ENCODE data around the gene ZKSCAN4. TPM values are rescaled to one million over a fixed set of nuclear protein-coding genes. Genes with fewer than 3 reads are reported as not detected.

The ZKSCAN4 gene
- total and polyA plus RNA-seq, 10 of the 15 experiments (the other 5 are each of a cell fraction or from before 2014, with no cell fraction given) = 3.0 to 6.5 (median 5.0) TPM

DNA sequence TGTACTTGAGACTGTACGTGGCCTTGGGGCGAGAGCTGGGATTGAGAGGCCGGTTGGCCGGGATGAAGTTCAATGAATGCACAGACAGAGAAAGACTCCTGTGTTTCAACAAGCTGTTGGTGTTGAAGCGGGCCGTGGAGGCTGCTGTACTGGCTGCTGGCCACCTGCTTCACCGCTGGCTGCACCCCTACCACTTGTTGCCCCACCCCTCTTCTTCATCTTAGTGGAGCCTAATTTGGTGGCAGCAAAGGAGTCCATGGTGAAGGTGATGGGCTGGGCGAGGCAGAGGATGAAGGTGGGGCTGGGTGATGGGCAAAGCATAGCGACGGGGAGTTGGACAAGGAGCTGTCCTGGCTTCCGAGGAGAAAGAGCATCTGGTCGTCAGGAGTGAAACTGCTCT is 34.2 kb downstream of the ZKSCAN4 start:
- Histone ChIP-seq H3K27ac (ENCODE audit: control insufficient read depth, insufficient read depth) (no peak overlapping the region), H3K4me3 (peak overlapping the region; percentile 83; the same call in 1 of the 2 replicates), H3K4me1 (ENCODE audit: control insufficient read depth, insufficient read depth, low read length) (peaks cover 3% of the 10 kb centered on the region; the same call in 1 of the 2 replicates), H3K4me2 (ENCODE audit: control insufficient read depth, insufficient read depth) (peak overlapping the region; percentile 89), H2AFZ (ENCODE audit: control insufficient read depth, low read depth, low read length) (no peak overlapping the region), H3K36me3 (ENCODE audit: control insufficient read depth in 2 of 2, insufficient read depth in 2 of 2, low read length in 1 of 2) (no peaks in the 10 kb centered on the region), H3K9ac (ENCODE audit: control insufficient read depth, insufficient read depth, low read length) (no peak overlapping the region), H3K27me3 (replicated peaks in 1 of 2; ENCODE audit: control insufficient read depth in 2 of 2, insufficient read depth in 2 of 2, low read length in 1 of 2) (no peaks in the 10 kb centered on the region; a peak in 1 of 4 replicates), H4K20me1 (ENCODE audit: control insufficient read depth, insufficient read depth) (no peaks in the 10 kb centered on the region), H3K79me2 (ENCODE audit: control insufficient read depth, insufficient read depth, low read length) (no peaks in the 10 kb centered on the region), H3K9me3 (replicated peaks; ENCODE audit: control insufficient read depth, insufficient read depth, low read length) (no peaks in the 10 kb centered on the region; the same call in 2 of the 3 replicates)
- TF ChIP-seq TARDBP (IDR thresholded peaks at IDR 0.05; ENCODE audit: borderline replicate concordance) (no peak), RCOR1 (conservative IDR thresholded peaks at IDR 0.05; ENCODE audit: low read depth, low read length) (no peak), BCL11A (IDR thresholded peaks at IDR 0.05; ENCODE audit: low read depth, low read length) (no peak)
- ChIA-PET SMC1A (ENCODE audit: uncharacterized antibody, unreplicated experiment) (interaction anchor here (1.1 to 1.9 kb wide), 5 partner anchors 39 to 166 kb away, joined by 3 to 12 read pairs (median 4); partner anchors contain the start of genes ZKSCAN8 and ZSCAN26), POLR2A (interaction anchor here (0.8 to 1.3 kb wide), 5 partner anchors 34 to 143 kb away, joined by 3 to 7 read pairs (median 4); partner anchors contain the start of genes ZKSCAN4 and ZSCAN26), CTCF (interaction anchor here (1.2 to 1.8 kb wide), 5 partner anchors 34 to 181 kb away, joined by 3 to 6 read pairs (median 4); partner anchors contain the start of gene ZKSCAN4), RAD21 (ENCODE audit: unreplicated experiment) (interaction anchor here (0.7 to 1.5 kb wide), 6 partner anchors 35 to 362 kb away, joined by 3 to 9 read pairs (median 4); partner anchors contain the start of genes ZKSCAN4 and ZKSCAN8)
- BruUV-seq (replicated peaks) = no TSS peak
- no peak for DNase-seq (ENCODE audit: low read depth, low spot score)
- in situ Hi-C loops (cut with MboI) = loop anchor here (5.0 kb wide), 1 partner anchor 76 kb away; the partner anchor contains the start of gene ZKSCAN8
- WGBS (ENCODE audit: insufficient coverage, insufficient replicate concordance, low lambda C conversion rate, missing lambda C conversion rate) = 96% methylated on average over 12 of the region's 12 CpGs
- intact Hi-C loops (cut with micrococcal nuclease; ENCODE audit: unreplicated experiment) = loop anchor here (10.0 kb wide), 1 partner anchor 727 kb away; no protein-coding TSS in a partner anchor
- ATAC-seq = no peak
- no peak for FAIRE-seq

DNA sequence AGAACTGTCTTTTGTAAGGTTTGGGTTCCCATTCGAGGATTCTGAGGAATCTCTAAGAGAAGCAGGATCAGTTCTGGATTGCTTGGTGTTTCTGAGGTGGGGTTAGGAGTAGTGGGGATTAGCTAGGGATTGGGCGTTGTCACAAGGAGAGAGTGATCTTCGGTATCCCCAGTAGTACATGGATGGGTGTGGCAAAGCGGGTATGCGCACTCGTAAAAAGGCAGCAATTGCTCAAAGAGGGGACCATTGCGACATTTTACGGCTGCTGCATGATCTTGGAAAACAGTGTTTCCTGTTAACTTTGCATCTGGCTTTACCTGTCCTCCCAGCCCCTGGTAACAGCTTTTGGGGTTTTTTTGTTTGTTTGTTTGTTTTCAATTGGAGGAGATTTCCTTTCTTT is 36.6 kb downstream of the ZKSCAN4 start:
- in situ Hi-C loops (cut with MboI) = loop anchor here (5.0 kb wide), 1 partner anchor 73 kb away; the partner anchor contains the start of gene ZKSCAN8
- WGBS (ENCODE audit: insufficient coverage, insufficient replicate concordance, low lambda C conversion rate, missing lambda C conversion rate) = 65% methylated on average over 8 of the region's 8 CpGs
- ATAC-seq (no peak), DNase-seq (ENCODE audit: low read depth, low spot score) (no peak), FAIRE-seq (no peak)
- POLR2A ChIA-PET = interaction anchor here (0.6 kb wide), 1 partner anchor 30 kb away, joined by 3 read pairs; no protein-coding TSS in a partner anchor
- no peak overlapping the region for H3K4me3 ChIP-seq
- H3K36me3 ChIP-seq (ENCODE audit: control insufficient read depth in 2 of 2, insufficient read depth in 2 of 2, low read length in 1 of 2) = no peaks in the 10 kb centered on the region
- H3K79me2 ChIP-seq (ENCODE audit: control insufficient read depth, insufficient read depth, low read length) = no peaks in the 10 kb centered on the region
- peaks cover 13% of the 10 kb centered on the region for H3K4me1 ChIP-seq (ENCODE audit: control insufficient read depth, insufficient read depth, low read length)
- no peaks in the 10 kb centered on the region for H4K20me1 ChIP-seq (ENCODE audit: control insufficient read depth, insufficient read depth)
- no peak overlapping the region for H3K4me2 ChIP-seq (ENCODE audit: control insufficient read depth, insufficient read depth)
- H3K27ac ChIP-seq (ENCODE audit: control insufficient read depth, insufficient read depth) = no peak overlapping the region
- SMC1A ChIA-PET (ENCODE audit: uncharacterized antibody, unreplicated experiment) = no interaction called here
- CTCF ChIA-PET = no interaction called here
- H2AFZ ChIP-seq (ENCODE audit: control insufficient read depth, low read depth, low read length) = no peak overlapping the region
- no peaks in the 10 kb centered on the region for H3K9me3 ChIP-seq (replicated peaks; ENCODE audit: control insufficient read depth, insufficient read depth, low read length)
- no TSS peak for BruUV-seq (replicated peaks)
- RAD21 ChIA-PET (ENCODE audit: unreplicated experiment) = no interaction called here
- TF ChIP-seq, protein P1, sequence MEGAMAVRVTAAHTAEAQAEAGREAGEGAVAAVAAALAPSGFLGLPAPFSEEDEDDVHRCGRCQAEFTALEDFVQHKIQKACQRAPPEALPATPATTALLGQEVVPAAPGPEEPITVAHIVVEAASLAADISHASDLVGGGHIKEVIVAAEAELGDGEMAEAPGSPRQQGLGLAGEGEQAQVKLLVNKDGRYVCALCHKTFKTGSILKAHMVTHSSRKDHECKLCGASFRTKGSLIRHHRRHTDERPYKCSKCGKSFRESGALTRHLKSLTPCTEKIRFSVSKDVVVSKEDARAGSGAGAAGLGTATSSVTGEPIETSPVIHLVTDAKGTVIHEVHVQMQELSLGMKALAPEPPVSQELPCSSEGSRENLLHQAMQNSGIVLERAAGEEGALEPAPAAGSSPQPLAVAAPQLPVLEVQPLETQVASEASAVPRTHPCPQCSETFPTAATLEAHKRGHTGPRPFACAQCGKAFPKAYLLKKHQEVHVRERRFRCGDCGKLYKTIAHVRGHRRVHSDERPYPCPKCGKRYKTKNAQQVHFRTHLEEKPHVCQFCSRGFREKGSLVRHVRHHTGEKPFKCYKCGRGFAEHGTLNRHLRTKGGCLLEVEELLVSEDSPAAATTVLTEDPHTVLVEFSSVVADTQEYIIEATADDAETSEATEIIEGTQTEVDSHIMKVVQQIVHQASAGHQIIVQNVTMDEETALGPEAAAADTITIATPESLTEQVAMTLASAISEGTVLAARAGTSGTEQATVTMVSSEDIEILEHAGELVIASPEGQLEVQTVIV (IDR thresholded peaks at IDR 0.05; ENCODE audit: borderline replicate concordance, partially characterized antibody) = peak; percentile 23
- TF ChIP-seq CREM (IDR thresholded peaks at IDR 0.05; ENCODE audit: low read depth) (no peak), TCF3 (IDR thresholded peaks at IDR 0.05; ENCODE audit: borderline replicate concordance, insufficient read depth, low read depth, low read length) (no peak)
- no peak overlapping the region for H3K9ac ChIP-seq (ENCODE audit: control insufficient read depth, insufficient read depth, low read length)
- no peaks in the 10 kb centered on the region; a peak in 1 of 4 replicates for H3K27me3 ChIP-seq (replicated peaks in 1 of 2; ENCODE audit: control insufficient read depth in 2 of 2, insufficient read depth in 2 of 2, low read length in 1 of 2)
- intact Hi-C loops (cut with micrococcal nuclease; ENCODE audit: unreplicated experiment) = loop anchor here (10.0 kb wide), 1 partner anchor 729 kb away; no protein-coding TSS in a partner anchor

Data from GM12878 (cell line).